Stimulated activated CD8-positive, alpha-beta memory T cell treated with anti-CD3 and anti-CD28 coated beads, Interleukin-4, amount 100 ng/mL, for 48 hours (primary cell): ENCODE measurements around the gene NLRP14.

Source experiments
- DNase-seq: peaks from one replicate; pipeline ENCODE4 v3.0.0-alpha.2; 2020

Gene NLRP14

GRCh38 chr11:7020183-7020917, at the start of gene NLRP14, which contains the start of gene ZNF214:
Gene NLRP14, plus strand, starts transcription at chr11:7020479. Its CDS starts 18,108 bp downstream, at chr11:7038587.
Gene ZNF214, minus strand, starts transcription at chr11:7020346. Its CDS starts 17,511 bp downstream, at chr11:7002835.
- DNase-seq = no peak

- no peak for DNase-seq
These were observed 40.9 kb upstream of the NLRP14 start for GRCh38 chr11:6979365-6979764.

- no peak for DNase-seq
These were observed 33.8 kb upstream of the NLRP14 start for GRCh38 chr11:6986487-6986886.

GRCh38 chr11:6988506-6988905, 31.8 kb upstream of the NLRP14 start:
- no peak for DNase-seq

GRCh38 chr11:6991227-6991626, 29.1 kb upstream of the NLRP14 start:
- DNase-seq = no peak

GRCh38 chr11:6992026-6992425, 28.3 kb upstream of the NLRP14 start:
- DNase-seq = no peak

GRCh38 chr11:6992457-6993417, 27.5 kb upstream of the NLRP14 start:
- no peak for DNase-seq

- no peak for DNase-seq
These were observed 24.6 kb upstream of the NLRP14 start for GRCh38 chr11:6995703-6996102.

- DNase-seq = no peak
These were observed 15.8 kb upstream of the NLRP14 start for GRCh38 chr11:7004482-7004881.

- DNase-seq = no peak
These were observed 6.2 kb upstream of the NLRP14 start for GRCh38 chr11:7014118-7014517.

- no peak for DNase-seq
These were observed 4.3 kb upstream of the NLRP14 start for GRCh38 chr11:7016011-7016410.

GRCh38 chr11:7019500-7020182, 638 bp upstream of the NLRP14 start:
- DNase-seq = no peak

- DNase-seq = no peak
These were observed 1.0 kb downstream of the NLRP14 start for GRCh38 chr11:7021318-7021717.

GRCh38 chr11:7028141-7028540, 7.9 kb downstream of the NLRP14 start:
- DNase-seq = no peak

- no peak for DNase-seq
These were observed 10.6 kb downstream of the NLRP14 start for GRCh38 chr11:7030836-7031235.

- DNase-seq = no peak
These were observed 11.2 kb downstream of the NLRP14 start for GRCh38 chr11:7031471-7031871.

GRCh38 chr11:7032692-7033091, 12.4 kb downstream of the NLRP14 start:
- no peak for DNase-seq

GRCh38 chr11:7034019-7034418, 13.7 kb downstream of the NLRP14 start:
- DNase-seq = no peak

- DNase-seq = no peak
These were observed 26.3 kb downstream of the NLRP14 start for GRCh38 chr11:7046474-7047175.

GRCh38 chr11:7050191-7050590, 29.9 kb downstream of the NLRP14 start:
- DNase-seq = no peak

GRCh38 chr11:7056828-7057513, 36.7 kb downstream of the NLRP14 start:
- no peak for DNase-seq

GRCh38 chr11:7057641-7058040, 37.4 kb downstream of the NLRP14 start:
- DNase-seq = no peak
